ENCODE data around the gene NLRP2B.

DNA sequence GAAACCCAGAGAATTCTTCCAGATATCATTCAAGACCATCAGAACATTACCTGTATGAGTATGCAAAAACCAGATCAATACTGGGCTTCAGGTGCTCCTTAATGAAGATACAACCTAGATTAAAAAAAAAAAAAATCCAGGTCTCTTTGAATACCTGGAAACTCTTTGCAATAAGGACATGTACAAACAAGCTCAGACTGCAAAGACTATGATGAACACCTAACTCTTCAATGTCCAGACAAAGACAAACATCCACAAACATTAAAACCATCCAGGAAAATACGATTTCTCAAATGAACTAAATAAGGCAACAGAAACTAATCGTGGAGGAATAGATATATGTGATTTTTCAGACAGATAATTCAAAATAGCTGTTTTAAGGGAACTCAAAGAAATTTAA lies 38.7 kb downstream of the NLRP2B start:
- TF ChIP-seq POLR2A (IDR thresholded peaks at IDR 0.05; ENCODE audit: low read depth, low read length) (no peak), EZH2 (IDR thresholded peaks at IDR 0.05; ENCODE audit: borderline replicate concordance, low read depth, low read length, severe bottlenecking) (no peak)

Measured in endothelial cell of umbilical vein (primary cell).